ENCODE results near the gene DNAH7. TPM values are rescaled to one million over a fixed set of nuclear protein-coding genes. Genes with fewer than 3 reads are reported as not detected.

DNAH7 gene
- 0.77 and 0.99 TPM in 2 replicates for total RNA-seq
- 0.37 and 0.49 TPM in 2 replicates for polyA plus RNA-seq
- 0.59 and 1.6 TPM in 2 replicates for polyA plus RNA-seq (2012)
- not detected in 2 replicates for polyA minus RNA-seq (ENCODE audit: low replicate concordance)

GRCh38 chr2:196068271-196069209 lies at the start of gene DNAH7:
Gene DNAH7 (minus strand): TSS chr2:196068837. CDS start chr2:196068711, 126 bp downstream.
- H3K36me3 ChIP-seq (ENCODE audit: control insufficient read depth, insufficient read depth, low read length), result no peaks in the 10 kb centered on the region
- H3K9me3 ChIP-seq (ENCODE audit: control insufficient read depth, insufficient read depth, low read depth, low read length), result no peaks in the 10 kb centered on the region
- H3K4me1 ChIP-seq (ENCODE audit: control insufficient read depth, extremely low read depth, insufficient read depth, low read length), result peaks cover 4% of the 10 kb centered on the region
- no peaks in the 10 kb centered on the region for H3K27me3 ChIP-seq (ENCODE audit: control insufficient read depth, insufficient read depth, low read length)
- peak; percentile 82 to 90 for DNase-seq (ENCODE audit: low read depth in 2 of 2)
- TF ChIP-seq CTCF (conservative IDR thresholded peaks at IDR 0.05 in 1 of 2, IDR thresholded peaks at IDR 0.05 in 1 of 2; ENCODE audit: low read depth in 1 of 2, low read length in 2 of 2) (peak in 1 of 2 donors; percentile 78), EZH2 (IDR thresholded peaks at IDR 0.05; ENCODE audit: low read length, missing control alignments) (no peak)
- peak within 1 kb of the TSS; percentile 77 for H3K4me2 ChIP-seq (ENCODE audit: extremely low read depth, insufficient read depth, low read length)
- peak within 1 kb of the TSS; percentile 96 for H2AFZ ChIP-seq (ENCODE audit: low read length)
- H4K20me1 ChIP-seq (ENCODE audit: control insufficient read depth, extremely low read depth, insufficient read depth, low read length), result no peaks in the 10 kb centered on the region
- peak within 1 kb of the TSS; percentile 84 for H3K9ac ChIP-seq (ENCODE audit: insufficient read depth, low read length)
- peak within 1 kb of the TSS; percentile 92 for H3K27ac ChIP-seq (ENCODE audit: insufficient read depth, low read length)
- H3K4me3 ChIP-seq (replicated peaks in 1 of 4; ENCODE audit: control extremely low read depth in 1 of 4, insufficient read depth in 1 of 4, low read depth in 3 of 4, low read length in 4 of 4), result peak within 1 kb of the TSS; percentile 54 to 84 (median 83)
- H3K79me2 ChIP-seq (ENCODE audit: control insufficient read depth, insufficient read depth, low read length), result no peaks in the 10 kb centered on the region

DNA sequence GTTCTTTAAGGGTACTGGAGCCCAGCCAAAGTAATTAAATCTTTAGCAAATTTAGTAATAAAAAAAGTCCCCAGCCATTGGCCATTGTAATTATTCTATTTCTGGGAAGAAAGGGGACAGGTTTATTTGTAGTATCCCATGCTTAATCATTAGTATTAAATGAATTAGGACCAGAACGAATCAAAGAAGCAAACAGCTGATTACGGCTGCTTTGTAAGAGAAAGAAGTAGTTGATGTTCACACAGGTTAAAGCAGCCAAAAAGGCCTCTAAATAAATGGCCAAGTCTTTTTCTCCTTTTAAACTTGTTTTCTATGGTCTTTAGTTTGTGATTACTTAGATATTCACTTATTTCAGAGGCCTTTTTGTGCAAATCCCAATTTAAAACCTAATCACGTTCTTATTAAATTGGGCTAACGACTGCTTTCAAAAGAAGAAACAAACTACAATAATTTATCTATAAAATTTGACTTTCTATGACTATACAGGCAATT lies 48.6 kb upstream of the DNAH7 start:
- no peak overlapping the region for H3K27ac ChIP-seq (ENCODE audit: insufficient read depth, low read length)
- no peak overlapping the region for H3K4me2 ChIP-seq (ENCODE audit: extremely low read depth, insufficient read depth, low read length)
- no peak overlapping the region for H3K9ac ChIP-seq (ENCODE audit: insufficient read depth, low read length)
- TF ChIP-seq EZH2 (IDR thresholded peaks at IDR 0.05; ENCODE audit: low read length, missing control alignments), result no peak
- no peak for TF ChIP-seq CTCF (conservative IDR thresholded peaks at IDR 0.05 in 1 of 2, IDR thresholded peaks at IDR 0.05 in 1 of 2; ENCODE audit: low read depth in 1 of 2, low read length in 2 of 2)
- no peaks in the 10 kb centered on the region for H4K20me1 ChIP-seq (ENCODE audit: control insufficient read depth, extremely low read depth, insufficient read depth, low read length)
- no peaks in the 10 kb centered on the region for H3K27me3 ChIP-seq (ENCODE audit: control insufficient read depth, insufficient read depth, low read length)
- H3K4me1 ChIP-seq (ENCODE audit: control insufficient read depth, extremely low read depth, insufficient read depth, low read length), result peaks cover 2% of the 10 kb centered on the region
- no peaks in the 10 kb centered on the region for H3K36me3 ChIP-seq (ENCODE audit: control insufficient read depth, insufficient read depth, low read length)
- H2AFZ ChIP-seq (ENCODE audit: low read length), result no peak overlapping the region
- no peaks in the 10 kb centered on the region for H3K9me3 ChIP-seq (ENCODE audit: control insufficient read depth, insufficient read depth, low read depth, low read length)
- peak in 1 of 2 donors; percentile 41 for DNase-seq (ENCODE audit: low read depth in 2 of 2)
- no peak overlapping the region for H3K4me3 ChIP-seq (replicated peaks in 1 of 4; ENCODE audit: control extremely low read depth in 1 of 4, insufficient read depth in 1 of 4, low read depth in 3 of 4, low read length in 4 of 4)
- H3K79me2 ChIP-seq (ENCODE audit: control insufficient read depth, insufficient read depth, low read length), result no peaks in the 10 kb centered on the region

Data from fibroblast of lung (primary cell).